Neural cell (in vitro differentiated cells): ENCODE measurements around the gene SRP14.

Experiments
- POLR2AphosphoS5 ChIP-seq: IDR thresholded peaks from 2 replicates; pipeline ENCODE4 v1.6.1; 2012
- TAF1 ChIP-seq: IDR thresholded peaks from 2 replicates; pipeline ENCODE4 v1.6.1; 2012; ENCODE audit warnings: low read depth

GRCh38 chr15:40028853-40029252 is 10.1 kb downstream of the SRP14 start:
- TF ChIP-seq TAF1 (no peak), POLR2AphosphoS5 (no peak)
